GM23338 (cell line): Measurements from ENCODE around the gene RTL1. TPM values are rescaled to one million over a fixed set of nuclear protein-coding genes. Genes with fewer than 3 reads are reported as not detected.

Experiments
- ATAC-seq: fragments of 200-7000 bp; cut with Tn5 transposase; 3 replicates; pipeline ENCODE4 v1.9.1; 2020
- DNase-seq: peaks from one replicate; pipeline ENCODE4 v3.0.0-alpha.2; 2015; ENCODE audit warnings: low spot score
- H2AFZ ChIP-seq: fragments of 200-600 bp; sonication (generic); 2 replicates; pipeline ENCODE4 v1.8.0; 2016; ENCODE audit warnings: antibody characterized with exemption, mild to moderate bottlenecking, moderate library complexity
- H3F3A ChIP-seq: fragments of 200-600 bp; sonication (generic); replicated peaks from 2 replicates; pipeline ENCODE4 v1.8.0; 2017; ENCODE audit warnings: antibody characterized with exemption, mixed run types, low read depth
- H3K27ac ChIP-seq: fragments of 200-600 bp; sonication (generic); 2 replicates; pipeline ENCODE4 v1.6.1; 2016; ENCODE audit warnings: low read depth
- H3K27me3 ChIP-seq: fragments of 200-600 bp; sonication (generic); 2 replicates; pipeline ENCODE4 v1.8.0; 2016; ENCODE audit warnings: mild to moderate bottlenecking, mixed run types, moderate library complexity; ENCODE audit not compliant: insufficient read depth
- H3K36me3 ChIP-seq: fragments of 200-600 bp; sonication (generic); 2 replicates; pipeline ENCODE4 v1.8.0; 2016; ENCODE audit warnings: mild to moderate bottlenecking; ENCODE audit not compliant: insufficient read depth
- H3K4me1 ChIP-seq: fragments of 200-600 bp; sonication (generic); 2 replicates; pipeline ENCODE4 v1.8.0; 2016; ENCODE audit warnings: mild to moderate bottlenecking, moderate library complexity; ENCODE audit not compliant: insufficient read depth
- H3K4me2 ChIP-seq: fragments of 200-600 bp; sonication (generic); 2 replicates; pipeline ENCODE4 v1.7.1; 2017; ENCODE audit warnings: mixed run types
- H3K4me3 ChIP-seq: fragments of 200-600 bp; sonication (generic); 2 replicates; pipeline ENCODE4 v1.6.1; 2016; ENCODE audit warnings: mixed run types
- H3K79me2 ChIP-seq: fragments of 200-600 bp; sonication (generic); replicated peaks from 2 replicates; pipeline ENCODE4 v1.8.0; 2017; ENCODE audit warnings: mild to moderate bottlenecking; ENCODE audit not compliant: insufficient read depth
- H3K9me2 ChIP-seq: fragments of 200-600 bp; sonication (generic); 2 replicates; pipeline ENCODE4 v1.8.0; 2017; ENCODE audit not compliant: insufficient read depth
- H4K20me1 ChIP-seq: fragments of 200-600 bp; sonication (generic); replicated peaks from 2 replicates; pipeline ENCODE4 v1.8.0; 2017; ENCODE audit warnings: mild to moderate bottlenecking; ENCODE audit not compliant: insufficient read depth
- H3K27ac Mint-ChIP-seq: 2 replicates; pipeline ENCODE4 v1.8.0; 2020; ENCODE audit warnings: inconsistent platforms, mild to moderate bottlenecking, moderate library complexity, mixed read lengths
- H3K27me3 Mint-ChIP-seq: 3 replicates; pipeline ENCODE4 v1.8.0; 2022; ENCODE audit warnings: low read depth, mild to moderate bottlenecking, moderate library complexity, mixed read lengths, inconsistent platforms; ENCODE audit not compliant: insufficient read depth, poor library complexity
- H3K36me3 Mint-ChIP-seq: 3 replicates; pipeline ENCODE4 v1.8.0; 2021; ENCODE audit warnings: low read depth, mild to moderate bottlenecking, inconsistent platforms, moderate library complexity, mixed read lengths
- H3K4me1 Mint-ChIP-seq: 3 replicates; pipeline ENCODE4 v1.8.0; 2020; ENCODE audit warnings: mild to moderate bottlenecking, inconsistent platforms, mixed read lengths
- H3K4me3 Mint-ChIP-seq: 3 replicates; pipeline ENCODE4 v1.8.0; 2021; ENCODE audit warnings: moderate library complexity, mild to moderate bottlenecking, inconsistent platforms, mixed read lengths
- H3K9me3 Mint-ChIP-seq: 3 replicates; pipeline ENCODE4 v1.8.0; 2020; ENCODE audit warnings: moderate library complexity, mild to moderate bottlenecking, inconsistent platforms, mixed read lengths
- EZH2 ChIP-seq: fragments of 200-600 bp; sonication (generic); IDR thresholded peaks from one replicate; pipeline ENCODE4 v1.8.0; 2017; ENCODE audit warnings: antibody characterized with exemption, mild to moderate bottlenecking, low read depth; ENCODE audit not compliant: unreplicated experiment
- JUNB ChIP-seq: IDR thresholded peaks from one replicate; pipeline ENCODE4 v1.6.1; 2016; ENCODE audit warnings: antibody characterized with exemption; ENCODE audit not compliant: unreplicated experiment
- NANOG ChIP-seq: IDR thresholded peaks from 2 replicates; pipeline ENCODE4 v1.6.1; 2016; ENCODE audit warnings: antibody characterized with exemption, borderline replicate concordance
- STAT1 ChIP-seq: IDR thresholded peaks from one replicate; pipeline ENCODE4 v1.6.1; 2016; ENCODE audit warnings: antibody characterized with exemption; ENCODE audit not compliant: unreplicated experiment
- ZNF114 ChIP-seq: fragments of 250-450 bp; sonication (Bioruptor Pico); IDR thresholded peaks from 2 replicates; pipeline ENCODE4 v1.5.0; 2020; ENCODE audit warnings: mild to moderate bottlenecking, moderate library complexity
- polyA plus RNA-seq: library from polyadenylated mRNA; unstranded; fragments of >200 nt; fragmentation: Nextera tagmentation; extraction: Ambion mirVana; gene quantifications from 2 replicates; pipeline ENCODE4 v1.2.1, GENCODE V29; 2016
- total RNA-seq: library from RNA; depleted of rRNA; stranded (reverse); fragments of >200 nt; shearing (Covaris generic); gene quantifications from 2 replicates; pipeline ENCODE4 v1.2.3, GENCODE V29; 2014
- TF ChIP-seq, protein P1 (sequence below): fragments of 250-450 bp; sonication (Bioruptor Pico); IDR thresholded peaks from 2 replicates; pipeline ENCODE4 v1.5.0; 2020; ENCODE audit warnings: mild to moderate bottlenecking, moderate library complexity
- TF ChIP-seq, protein P2 (sequence below): IDR thresholded peaks from one replicate; pipeline ENCODE4 v1.6.1; 2018; ENCODE audit warnings: antibody characterized with exemption; ENCODE audit not compliant: unreplicated experiment

Gene RTL1
- total and polyA plus RNA-seq, 2 experiments from 2014 or later = not detected

DNA sequence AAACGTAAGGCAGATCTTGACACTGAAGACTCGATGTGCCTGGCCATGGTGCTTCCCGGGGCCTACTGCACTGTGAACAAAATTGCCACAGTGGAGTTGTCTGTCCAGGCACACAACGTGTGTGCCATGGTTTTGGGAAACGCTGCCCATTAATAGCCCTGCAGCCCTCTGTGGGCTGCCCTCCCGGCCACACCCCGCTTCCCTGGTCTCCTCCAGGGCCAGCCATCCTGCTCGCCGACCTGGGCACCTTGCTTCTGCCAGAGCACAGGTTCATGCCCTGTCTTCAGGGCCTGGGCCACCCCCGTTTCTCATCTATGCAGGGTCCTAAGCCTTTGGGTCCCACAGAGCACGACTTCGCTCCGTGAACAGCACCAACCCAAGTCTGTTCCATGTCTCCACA, 58.7 kb downstream of the RTL1 start:
- Mint-ChIP-seq H3K36me3 (no peaks in the 10 kb centered on the region), H3K4me1 (peaks cover 24% of the 10 kb centered on the region), H3K9me3 (no peaks in the 10 kb centered on the region), H3K27ac (no peak overlapping the region), H3K4me3 (no peak overlapping the region), H3K27me3 (peaks cover 14% of the 10 kb centered on the region)
- H3F3A ChIP-seq = no peaks in the 10 kb centered on the region
- H3K4me3 ChIP-seq = no peak overlapping the region
- TF ChIP-seq, protein P1, sequence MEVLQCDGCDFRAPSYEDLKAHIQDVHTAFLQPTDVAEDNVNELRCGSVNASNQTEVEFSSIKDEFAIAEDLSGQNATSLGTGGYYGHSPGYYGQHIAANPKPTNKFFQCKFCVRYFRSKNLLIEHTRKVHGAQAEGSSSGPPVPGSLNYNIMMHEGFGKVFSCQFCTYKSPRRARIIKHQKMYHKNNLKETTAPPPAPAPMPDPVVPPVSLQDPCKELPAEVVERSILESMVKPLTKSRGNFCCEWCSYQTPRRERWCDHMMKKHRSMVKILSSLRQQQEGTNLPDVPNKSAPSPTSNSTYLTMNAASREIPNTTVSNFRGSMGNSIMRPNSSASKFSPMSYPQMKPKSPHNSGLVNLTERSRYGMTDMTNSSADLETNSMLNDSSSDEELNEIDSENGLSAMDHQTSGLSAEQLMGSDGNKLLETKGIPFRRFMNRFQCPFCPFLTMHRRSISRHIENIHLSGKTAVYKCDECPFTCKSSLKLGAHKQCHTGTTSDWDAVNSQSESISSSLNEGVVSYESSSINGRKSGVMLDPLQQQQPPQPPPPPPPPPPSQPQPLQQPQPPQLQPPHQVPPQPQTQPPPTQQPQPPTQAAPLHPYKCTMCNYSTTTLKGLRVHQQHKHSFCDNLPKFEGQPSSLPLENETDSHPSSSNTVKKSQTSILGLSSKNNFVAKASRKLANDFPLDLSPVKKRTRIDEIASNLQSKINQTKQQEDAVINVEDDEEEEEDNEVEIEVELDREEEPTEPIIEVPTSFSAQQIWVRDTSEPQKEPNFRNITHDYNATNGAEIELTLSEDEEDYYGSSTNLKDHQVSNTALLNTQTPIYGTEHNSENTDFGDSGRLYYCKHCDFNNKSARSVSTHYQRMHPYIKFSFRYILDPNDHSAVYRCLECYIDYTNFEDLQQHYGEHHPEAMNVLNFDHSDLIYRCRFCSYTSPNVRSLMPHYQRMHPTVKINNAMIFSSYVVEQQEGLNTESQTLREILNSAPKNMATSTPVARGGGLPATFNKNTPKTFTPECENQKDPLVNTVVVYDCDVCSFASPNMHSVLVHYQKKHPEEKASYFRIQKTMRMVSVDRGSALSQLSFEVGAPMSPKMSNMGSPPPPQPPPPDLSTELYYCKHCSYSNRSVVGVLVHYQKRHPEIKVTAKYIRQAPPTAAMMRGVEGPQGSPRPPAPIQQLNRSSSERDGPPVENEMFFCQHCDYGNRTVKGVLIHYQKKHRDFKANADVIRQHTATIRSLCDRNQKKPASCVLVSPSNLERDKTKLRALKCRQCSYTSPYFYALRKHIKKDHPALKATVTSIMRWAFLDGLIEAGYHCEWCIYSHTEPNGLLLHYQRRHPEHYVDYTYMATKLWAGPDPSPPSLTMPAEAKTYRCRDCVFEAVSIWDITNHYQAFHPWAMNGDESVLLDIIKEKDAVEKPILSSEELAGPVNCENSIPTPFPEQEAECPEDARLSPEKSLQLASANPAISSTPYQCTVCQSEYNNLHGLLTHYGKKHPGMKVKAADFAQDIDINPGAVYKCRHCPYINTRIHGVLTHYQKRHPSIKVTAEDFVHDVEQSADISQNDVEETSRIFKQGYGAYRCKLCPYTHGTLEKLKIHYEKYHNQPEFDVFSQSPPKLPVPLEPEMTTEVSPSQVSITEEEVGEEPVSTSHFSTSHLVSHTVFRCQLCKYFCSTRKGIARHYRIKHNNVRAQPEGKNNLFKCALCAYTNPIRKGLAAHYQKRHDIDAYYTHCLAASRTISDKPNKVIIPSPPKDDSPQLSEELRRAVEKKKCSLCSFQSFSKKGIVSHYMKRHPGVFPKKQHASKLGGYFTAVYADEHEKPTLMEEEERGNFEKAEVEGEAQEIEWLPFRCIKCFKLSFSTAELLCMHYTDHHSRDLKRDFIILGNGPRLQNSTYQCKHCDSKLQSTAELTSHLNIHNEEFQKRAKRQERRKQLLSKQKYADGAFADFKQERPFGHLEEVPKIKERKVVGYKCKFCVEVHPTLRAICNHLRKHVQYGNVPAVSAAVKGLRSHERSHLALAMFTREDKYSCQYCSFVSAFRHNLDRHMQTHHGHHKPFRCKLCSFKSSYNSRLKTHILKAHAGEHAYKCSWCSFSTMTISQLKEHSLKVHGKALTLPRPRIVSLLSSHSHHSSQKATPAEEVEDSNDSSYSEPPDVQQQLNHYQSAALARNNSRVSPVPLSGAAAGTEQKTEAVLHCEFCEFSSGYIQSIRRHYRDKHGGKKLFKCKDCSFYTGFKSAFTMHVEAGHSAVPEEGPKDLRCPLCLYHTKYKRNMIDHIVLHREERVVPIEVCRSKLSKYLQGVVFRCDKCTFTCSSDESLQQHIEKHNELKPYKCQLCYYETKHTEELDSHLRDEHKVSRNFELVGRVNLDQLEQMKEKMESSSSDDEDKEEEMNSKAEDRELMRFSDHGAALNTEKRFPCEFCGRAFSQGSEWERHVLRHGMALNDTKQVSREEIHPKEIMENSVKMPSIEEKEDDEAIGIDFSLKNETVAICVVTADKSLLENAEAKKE = no peak
- TF ChIP-seq EZH2 (no peak), NANOG (no peak), ZNF114 (CRISPR knock-in tag) (no peak), JUNB (no peak), STAT1 (no peak)
- TF ChIP-seq, protein P2, sequence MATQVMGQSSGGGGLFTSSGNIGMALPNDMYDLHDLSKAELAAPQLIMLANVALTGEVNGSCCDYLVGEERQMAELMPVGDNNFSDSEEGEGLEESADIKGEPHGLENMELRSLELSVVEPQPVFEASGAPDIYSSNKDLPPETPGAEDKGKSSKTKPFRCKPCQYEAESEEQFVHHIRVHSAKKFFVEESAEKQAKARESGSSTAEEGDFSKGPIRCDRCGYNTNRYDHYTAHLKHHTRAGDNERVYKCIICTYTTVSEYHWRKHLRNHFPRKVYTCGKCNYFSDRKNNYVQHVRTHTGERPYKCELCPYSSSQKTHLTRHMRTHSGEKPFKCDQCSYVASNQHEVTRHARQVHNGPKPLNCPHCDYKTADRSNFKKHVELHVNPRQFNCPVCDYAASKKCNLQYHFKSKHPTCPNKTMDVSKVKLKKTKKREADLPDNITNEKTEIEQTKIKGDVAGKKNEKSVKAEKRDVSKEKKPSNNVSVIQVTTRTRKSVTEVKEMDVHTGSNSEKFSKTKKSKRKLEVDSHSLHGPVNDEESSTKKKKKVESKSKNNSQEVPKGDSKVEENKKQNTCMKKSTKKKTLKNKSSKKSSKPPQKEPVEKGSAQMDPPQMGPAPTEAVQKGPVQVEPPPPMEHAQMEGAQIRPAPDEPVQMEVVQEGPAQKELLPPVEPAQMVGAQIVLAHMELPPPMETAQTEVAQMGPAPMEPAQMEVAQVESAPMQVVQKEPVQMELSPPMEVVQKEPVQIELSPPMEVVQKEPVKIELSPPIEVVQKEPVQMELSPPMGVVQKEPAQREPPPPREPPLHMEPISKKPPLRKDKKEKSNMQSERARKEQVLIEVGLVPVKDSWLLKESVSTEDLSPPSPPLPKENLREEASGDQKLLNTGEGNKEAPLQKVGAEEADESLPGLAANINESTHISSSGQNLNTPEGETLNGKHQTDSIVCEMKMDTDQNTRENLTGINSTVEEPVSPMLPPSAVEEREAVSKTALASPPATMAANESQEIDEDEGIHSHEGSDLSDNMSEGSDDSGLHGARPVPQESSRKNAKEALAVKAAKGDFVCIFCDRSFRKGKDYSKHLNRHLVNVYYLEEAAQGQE = no peak
- no peaks in the 10 kb centered on the region for H3K9me2 ChIP-seq
- H3K27ac ChIP-seq = no peak overlapping the region
- DNase-seq (no peak), ATAC-seq (no peak)
- no peaks in the 10 kb centered on the region for H4K20me1 ChIP-seq
- H2AFZ ChIP-seq = no peak overlapping the region
- no peak overlapping the region for H3K4me2 ChIP-seq
- H3K27me3 ChIP-seq = no peaks in the 10 kb centered on the region
- H3K79me2 ChIP-seq = no peaks in the 10 kb centered on the region
- H3K36me3 ChIP-seq = no peaks in the 10 kb centered on the region
- H3K4me1 ChIP-seq = peaks cover 9% of the 10 kb centered on the region
